Spleen (tissue), 11 donors: ENCODE data around the gene HPSE2. TPM values are rescaled to one million over a fixed set of nuclear protein-coding genes. Genes with fewer than 3 reads are reported as not detected.
A peak's percentile ranks its signal among the peaks of the same experiment; 100 is the strongest.

Experiments
- DNase-seq: peaks from one replicate; pipeline ENCODE4 v3.0.0-alpha.2; 2020
- H3K27ac ChIP-seq, 8 donors: fragments of 200-600 bp; sonication (generic) in 7 of 8; 1 replicate in 4 of 8; 2 replicates in 4 of 8; pipeline versions ENCODE4 v1.5.0 to v1.8.0; 2016 to 2021; ENCODE audit warnings: inconsistent platforms in 4 of 8, mild to moderate bottlenecking in 4 of 8, moderate library complexity in 1 of 8
- H3K27me3 ChIP-seq, 7 donors: fragments of 200-600 bp; sonication (generic) in 6 of 7; replicated peaks in 1 of 7; 1 replicate in 4 of 7; 2 replicates in 3 of 7; pipeline versions ENCODE4 v1.5.0 to v1.8.0; 2016 to 2021; ENCODE audit warnings: inconsistent platforms in 3 of 7, mild to moderate bottlenecking in 1 of 7
- H3K36me3 ChIP-seq, 6 donors: fragments of 200-600 bp; sonication (generic) in 5 of 6; 1 replicate in 4 of 6; 2 replicates in 2 of 6; pipeline versions ENCODE4 v1.5.0 to v1.8.0; 2016 to 2021; ENCODE audit warnings: inconsistent platforms in 2 of 6
- H3K4me1 ChIP-seq, 6 donors: fragments of 200-600 bp; sonication (generic) in 5 of 6; 1 replicate in 3 of 6; 2 replicates in 3 of 6; pipeline versions ENCODE4 v1.5.0 to v1.8.0; 2016 to 2021; ENCODE audit warnings: inconsistent platforms in 3 of 6
- H3K4me3 ChIP-seq, 8 donors: fragments of 200-600 bp; sonication (generic) in 7 of 8; 1 replicate in 4 of 8; 2 replicates in 4 of 8; pipeline versions ENCODE4 v1.5.0 to v1.8.0; 2016 to 2021; ENCODE audit warnings: inconsistent platforms in 4 of 8, mild to moderate bottlenecking in 4 of 8, moderate library complexity in 2 of 8
- H3K9me3 ChIP-seq, 8 donors: fragments of 200-600 bp; sonication (generic) in 7 of 8; 1 replicate in 4 of 8; 2 replicates in 4 of 8; pipeline versions ENCODE4 v1.5.0 to v1.8.0; 2016 to 2021; ENCODE audit warnings: inconsistent platforms in 4 of 8
- POLR2A ChIP-seq, 3 donors: fragments of 450-650 bp; IDR thresholded peaks; one replicate each; pipeline ENCODE4 v1.5.1; 2017; ENCODE audit warnings: antibody characterized with exemption in 3 of 3, mild to moderate bottlenecking in 1 of 3
- POLR2AphosphoS5 ChIP-seq, 3 donors: sonication (generic); formaldehyde crosslinking; IDR thresholded peaks; one replicate each; pipeline ENCODE4 v1.5.1; 2017; ENCODE audit warnings: antibody characterized with exemption in 3 of 3
- WGBS, 5 donors: extraction: QIAGEN DNeasy Blood & Tissue Kit in 3 of 5; methylation state at CpG; one replicate each; pipeline versions ENCODE4 v1.1.5 to v1.1.7; 2013 to 2018; 5-methylcytosine and 5-hydroxymethylcytosine counted together
- intact Hi-C: fragments of 100-400 bp; cut with DNase I; formaldehyde crosslinking; loops from one replicate; pipeline ENCODE4 v1.15.0; 2023; ENCODE audit warnings: low total_unique reads
- polyA plus RNA-seq, 3 donors: library from polyadenylated mRNA; stranded (reverse); fragments of 200-250 nt; gene quantifications; one replicate each; pipeline ENCODE4 v1.2.1, GENCODE V29; 2013
- total RNA-seq, 7 donors: library from RNA; depleted of rRNA in 3 of 7; stranded (reverse); fragments of >200 nt in 3 of 7; fragmentation: NEBNext Ultra II Directional in 4 of 7; extraction: Animal tissue kit (Norgen Biotek cat#: 25700) in 4 of 7; gene quantifications; one replicate each; pipeline versions ENCODE4 v1.1.0 to v1.2.1, GENCODE V29; 2016 to 2021
- TF ChIP-seq, protein P1 (sequence below), 11 experiments: fragments of 200-600 bp in 7 of 11; fragments of 450-650 bp in 4 of 11; sonication (generic) in 4 of 11; IDR thresholded peaks in 8 of 11; conservative IDR thresholded peaks in 3 of 11; 1 replicate in 7 of 11; 2 replicates in 4 of 11; pipeline versions ENCODE4 v1.4.0 to v1.8.0; 2016 to 2021; ENCODE audit warnings: antibody characterized with exemption in 11 of 11, inconsistent platforms in 4 of 11, mild to moderate bottlenecking in 1 of 11
- donor health status: healthy with polysubstance abuse.
- donor health status: DM: no; HTN: no; CAD: no; lungs with moderate emphysema.
- donor health status: DM: no; HTN: no; CAD: no.
- donor health status: Bipolar disorder and iron deficiency.
- donor health status: healthy.
- donor health status: DM: no; HTN: no; CAD: no.
- donor health status: DM: yes; HTN: yes; CAD: no.

HPSE2 gene
- total and polyA plus RNA-seq, 10 donors, result 0.02 to 0.64 (median 0.03) TPM; not detected in 5

DNA sequence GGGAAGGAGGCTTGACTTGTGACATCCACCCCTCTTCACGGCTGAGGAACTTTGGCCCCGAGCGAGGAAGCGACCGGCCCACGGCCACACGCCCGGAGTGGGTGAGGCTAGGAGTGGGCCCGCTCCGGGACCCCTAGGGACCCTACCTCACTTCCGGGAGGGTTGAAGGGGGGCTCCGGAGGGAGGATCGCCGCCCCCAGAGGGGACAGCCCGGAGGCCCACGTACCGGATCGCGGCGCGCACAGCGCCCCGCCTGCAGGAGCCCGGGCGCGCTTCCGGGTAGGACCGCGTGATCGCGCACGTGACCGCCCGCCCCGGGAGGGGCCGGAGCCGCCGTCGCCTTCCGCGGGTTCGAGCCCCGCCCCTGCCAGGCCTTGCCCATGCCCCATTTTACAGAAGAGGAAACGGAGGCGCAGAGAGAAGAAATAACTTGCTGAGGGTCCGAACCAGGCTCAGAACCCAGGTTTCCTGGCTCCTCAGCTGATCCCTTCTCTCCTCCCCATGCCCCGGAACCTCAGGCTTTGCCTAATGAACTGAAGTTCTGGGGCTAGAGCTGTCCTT is 788.9 kb downstream of the HPSE2 start, which contains the start of gene HPS1:
Gene HPS1 (minus strand): TSS at position 275 of the 561 bp plus-strand sequence. CDS start 3,695 bp downstream, outside the sequence.
- Histone ChIP-seq H3K4me3 (peak within 1 kb of the TSS; percentile 70 to 87 (median 74)), H3K9me3 (no peaks in the 10 kb centered on the region), H3K4me1 (peaks cover 17 to 60% (median 40%) of the 10 kb centered on the region in 6 donors), H3K36me3 (peaks cover 0 to 38% (median 31%) of the 10 kb centered on the region in 6 donors), H3K27ac (peak within 1 kb of the TSS; percentile 88 to 94 (median 92)), H3K27me3 (no peaks in the 10 kb centered on the region)
- intact Hi-C loops, result no loop called here
- DNase-seq, result peak; percentile 97
- TF ChIP-seq POLR2A (IDR thresholded peaks at IDR 0.05), result peak in 1 of 3 donors; percentile 72
- TF ChIP-seq, protein P1, sequence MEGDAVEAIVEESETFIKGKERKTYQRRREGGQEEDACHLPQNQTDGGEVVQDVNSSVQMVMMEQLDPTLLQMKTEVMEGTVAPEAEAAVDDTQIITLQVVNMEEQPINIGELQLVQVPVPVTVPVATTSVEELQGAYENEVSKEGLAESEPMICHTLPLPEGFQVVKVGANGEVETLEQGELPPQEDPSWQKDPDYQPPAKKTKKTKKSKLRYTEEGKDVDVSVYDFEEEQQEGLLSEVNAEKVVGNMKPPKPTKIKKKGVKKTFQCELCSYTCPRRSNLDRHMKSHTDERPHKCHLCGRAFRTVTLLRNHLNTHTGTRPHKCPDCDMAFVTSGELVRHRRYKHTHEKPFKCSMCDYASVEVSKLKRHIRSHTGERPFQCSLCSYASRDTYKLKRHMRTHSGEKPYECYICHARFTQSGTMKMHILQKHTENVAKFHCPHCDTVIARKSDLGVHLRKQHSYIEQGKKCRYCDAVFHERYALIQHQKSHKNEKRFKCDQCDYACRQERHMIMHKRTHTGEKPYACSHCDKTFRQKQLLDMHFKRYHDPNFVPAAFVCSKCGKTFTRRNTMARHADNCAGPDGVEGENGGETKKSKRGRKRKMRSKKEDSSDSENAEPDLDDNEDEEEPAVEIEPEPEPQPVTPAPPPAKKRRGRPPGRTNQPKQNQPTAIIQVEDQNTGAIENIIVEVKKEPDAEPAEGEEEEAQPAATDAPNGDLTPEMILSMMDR (IDR thresholded peaks at IDR 0.05 in 8 of 11, conservative IDR thresholded peaks at IDR 0.05 in 3 of 11), result peak in 3 of 11 experiments; percentile 12 to 37 (median 24)
- TF ChIP-seq POLR2AphosphoS5 (IDR thresholded peaks at IDR 0.05), result peak; percentile 93 to 94 (median 94)
- 2 to 3% (median 2%) methylated on average over 39 to 47 of the region's 47 CpGs for WGBS, 5 donors

GRCh38 chr10:98446151-98446660 is 789.4 kb downstream of the HPSE2 start:
- peak; percentile 92 for DNase-seq
- peak overlapping the region; percentile 88 to 94 (median 92) for H3K27ac ChIP-seq
- no peaks in the 10 kb centered on the region for H3K9me3 ChIP-seq
- 2 to 10% (median 6%) methylated on average over 20 to 28 of the region's 28 CpGs for WGBS, 5 donors
- H3K36me3 ChIP-seq, result peaks cover 0 to 44% (median 33%) of the 10 kb centered on the region in 6 donors
- TF ChIP-seq, protein P1 (IDR thresholded peaks at IDR 0.05 in 8 of 11, conservative IDR thresholded peaks at IDR 0.05 in 3 of 11), result peak in 1 of 11 experiments; percentile 6
- TF ChIP-seq POLR2A (IDR thresholded peaks at IDR 0.05), result no peak
- intact Hi-C loops, result no loop called here
- peak overlapping the region; percentile 70 to 87 (median 74) for H3K4me3 ChIP-seq
- H3K4me1 ChIP-seq, result peaks cover 17 to 64% (median 45%) of the 10 kb centered on the region in 6 donors
- no peaks in the 10 kb centered on the region for H3K27me3 ChIP-seq

DNA sequence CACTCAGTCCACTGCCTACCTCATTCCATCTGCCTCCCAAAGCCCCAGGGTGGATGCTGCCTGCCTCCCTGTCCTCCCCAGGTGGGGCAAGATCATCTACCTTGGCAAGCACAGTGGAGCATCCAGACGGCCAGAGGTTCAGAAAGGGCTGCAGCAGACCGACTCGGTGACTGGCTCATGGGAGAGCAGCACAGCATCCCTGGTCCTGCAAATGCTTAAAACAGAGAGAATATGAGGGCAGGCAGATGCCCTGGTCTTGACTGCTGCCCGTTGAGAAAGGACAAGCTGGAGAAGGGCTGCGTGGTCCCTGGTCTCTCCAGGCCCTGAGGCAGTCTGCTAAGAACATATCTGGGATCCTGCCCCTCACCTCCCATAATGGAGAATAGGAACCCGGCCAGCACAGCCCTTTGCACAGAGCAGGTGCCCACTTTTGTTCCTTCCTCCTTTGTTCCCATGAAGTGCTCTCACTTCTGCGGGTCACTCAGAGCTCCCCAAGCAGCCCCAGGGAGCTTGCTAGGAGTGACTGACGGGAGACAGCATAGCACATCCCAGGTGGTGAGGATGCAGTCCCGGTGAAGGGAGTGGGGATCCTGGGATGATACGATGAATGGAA is 790.3 kb downstream of the HPSE2 start:
- WGBS, 5 donors, result 83 to 91% (median 86%) methylated on average over 10 of the region's 10 CpGs
- Histone ChIP-seq H3K36me3 (peaks cover 0 to 53% (median 39%) of the 10 kb centered on the region in 6 donors), H3K4me3 (peak overlapping the region in 6 of 8 donors; percentile 70 to 87 (median 74)), H3K4me1 (peaks cover 17 to 64% (median 46%) of the 10 kb centered on the region in 6 donors), H3K9me3 (no peaks in the 10 kb centered on the region), H3K27ac (peak overlapping the region in 6 of 8 donors; percentile 90 to 94 (median 92)), H3K27me3 (no peaks in the 10 kb centered on the region)
- DNase-seq, result no peak
- intact Hi-C loops, result no loop called here
- TF ChIP-seq, protein P1 (IDR thresholded peaks at IDR 0.05 in 8 of 11, conservative IDR thresholded peaks at IDR 0.05 in 3 of 11), result no peak
- TF ChIP-seq POLR2A (IDR thresholded peaks at IDR 0.05) (no peak), POLR2AphosphoS5 (IDR thresholded peaks at IDR 0.05) (no peak)
